MM.1S (cell line): ENCODE measurements around the gene ATP8B3.

Source experiments
- CTCF ChIP-seq: fragments of 300-600 bp; sonication (generic); IDR thresholded peaks from 2 replicates; pipeline ENCODE4 v1.5.1; 2016; ENCODE audit warnings: antibody characterized with exemption, low read length, mixed read lengths
- EZH2 ChIP-seq: fragments of 300-600 bp; sonication (generic); optimal IDR thresholded peaks from 2 replicates; pipeline ENCODE3; 2017; ENCODE audit warnings: low read depth, mild to moderate bottlenecking, antibody characterized with exemption, low read length, mixed read lengths

DNA sequence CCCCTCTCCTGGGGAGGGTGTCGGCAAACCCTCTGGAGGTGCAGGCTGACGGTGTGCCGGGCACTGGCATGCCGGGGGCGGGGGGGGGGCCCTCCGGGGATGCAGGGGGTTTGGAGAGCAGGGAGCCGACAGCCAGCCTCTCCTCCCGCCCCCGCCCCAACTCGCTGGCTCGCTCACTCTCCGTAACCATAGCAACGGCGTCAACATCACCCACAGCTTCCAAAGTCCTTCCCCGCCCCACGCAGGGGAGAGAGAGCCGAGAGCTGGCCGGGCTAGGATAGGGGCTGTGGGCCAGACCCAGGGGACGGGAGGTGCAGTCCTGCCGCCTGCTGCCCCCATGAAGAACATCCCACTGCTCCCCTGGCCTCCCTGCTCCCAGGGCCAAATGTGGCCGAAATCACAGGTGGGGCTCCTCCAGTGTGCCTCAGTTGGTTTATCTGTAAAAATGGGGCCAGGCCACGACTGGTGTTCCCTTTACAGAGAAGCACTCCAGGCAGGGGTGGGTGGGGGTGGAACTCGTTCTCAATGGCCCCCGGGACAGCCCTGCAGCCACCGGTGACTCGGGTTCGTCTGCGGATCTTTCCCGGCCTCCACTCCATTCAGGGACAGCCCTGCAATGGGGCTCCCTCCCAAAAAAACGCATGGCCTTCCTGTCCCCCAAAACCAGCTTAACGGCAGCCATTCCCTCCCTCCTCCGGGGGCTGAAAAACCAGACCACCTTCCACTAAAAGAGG, 48.1 kb upstream of the ATP8B3 start:
- TF ChIP-seq CTCF (no peak), EZH2 (no peak)
